ENCODE measurements around the gene RBM38. TPM values are rescaled to one million over a fixed set of nuclear protein-coding genes. Genes with fewer than 3 reads are reported as not detected.

The RBM38 gene
- total RNA-seq, 1 experiment from 2014 or later = 39.9 TPM

DNA sequence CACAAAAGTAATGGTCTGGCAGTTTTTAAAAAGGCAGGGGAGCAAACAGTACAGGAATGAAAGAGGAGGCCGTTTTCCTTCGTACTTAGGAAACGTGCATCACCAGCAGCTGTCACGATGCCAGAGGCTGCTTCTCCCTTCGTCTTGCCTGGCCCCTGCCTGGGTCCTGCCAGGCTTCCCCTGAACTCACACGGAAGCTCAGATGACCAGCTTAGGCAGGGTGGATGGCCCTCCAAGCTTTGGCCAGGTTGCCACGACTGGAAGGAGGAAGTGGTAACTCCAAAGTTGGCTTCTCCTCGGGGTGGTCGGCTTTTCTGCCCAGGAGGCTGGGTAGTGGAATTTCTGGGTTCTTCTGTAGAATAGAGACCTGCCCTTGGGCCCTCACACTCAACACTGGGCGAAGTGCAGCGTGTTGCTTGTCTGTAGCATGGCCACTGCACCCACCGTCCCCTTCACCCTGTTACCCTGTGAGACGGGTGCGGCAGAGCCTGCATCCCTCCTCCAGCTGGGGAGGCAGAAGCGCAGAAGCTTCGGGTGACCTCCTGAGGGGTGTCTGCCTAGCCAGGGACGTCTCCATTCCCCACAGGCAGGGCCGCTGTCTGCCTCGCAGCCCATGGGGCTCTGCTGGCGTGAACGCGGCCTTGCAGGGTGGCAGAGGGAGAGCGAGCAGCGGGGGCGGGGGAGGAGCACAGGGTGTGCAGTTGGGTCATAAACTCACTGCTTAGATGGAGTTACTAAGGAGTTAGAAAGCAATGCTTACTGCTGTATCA, 18.4 kb upstream of the RBM38 start:
- H3K27me3 ChIP-seq (ENCODE audit: control insufficient read depth, insufficient read depth, low read length) = no peaks in the 10 kb centered on the region
- H3K9me3 ChIP-seq (ENCODE audit: control insufficient read depth, insufficient read depth, low read depth, low read length) = no peaks in the 10 kb centered on the region
- DNase-seq (ENCODE audit: low read depth, low spot score) (no peak), ATAC-seq (no peak)
- intact Hi-C loops (cut with micrococcal nuclease; ENCODE audit: unreplicated experiment) (no loop called here), in situ Hi-C loops (cut with HindIII; ENCODE audit: low pct_unique_long_range_greater_than_20kb, low sequenced_read_pairs) (no loop called here)
- no peaks in the 10 kb centered on the region for H3K4me1 ChIP-seq (ENCODE audit: control insufficient read depth, insufficient read depth, low read length)
- ChIA-PET CTCF (no interaction called here), POLR2A (no interaction called here)
- peaks cover 31% of the 10 kb centered on the region for H3K36me3 ChIP-seq (ENCODE audit: control insufficient read depth, insufficient read depth, low read length)
- BruUV-seq (replicated peaks) = no TSS peak
- TF ChIP-seq, protein P1, sequence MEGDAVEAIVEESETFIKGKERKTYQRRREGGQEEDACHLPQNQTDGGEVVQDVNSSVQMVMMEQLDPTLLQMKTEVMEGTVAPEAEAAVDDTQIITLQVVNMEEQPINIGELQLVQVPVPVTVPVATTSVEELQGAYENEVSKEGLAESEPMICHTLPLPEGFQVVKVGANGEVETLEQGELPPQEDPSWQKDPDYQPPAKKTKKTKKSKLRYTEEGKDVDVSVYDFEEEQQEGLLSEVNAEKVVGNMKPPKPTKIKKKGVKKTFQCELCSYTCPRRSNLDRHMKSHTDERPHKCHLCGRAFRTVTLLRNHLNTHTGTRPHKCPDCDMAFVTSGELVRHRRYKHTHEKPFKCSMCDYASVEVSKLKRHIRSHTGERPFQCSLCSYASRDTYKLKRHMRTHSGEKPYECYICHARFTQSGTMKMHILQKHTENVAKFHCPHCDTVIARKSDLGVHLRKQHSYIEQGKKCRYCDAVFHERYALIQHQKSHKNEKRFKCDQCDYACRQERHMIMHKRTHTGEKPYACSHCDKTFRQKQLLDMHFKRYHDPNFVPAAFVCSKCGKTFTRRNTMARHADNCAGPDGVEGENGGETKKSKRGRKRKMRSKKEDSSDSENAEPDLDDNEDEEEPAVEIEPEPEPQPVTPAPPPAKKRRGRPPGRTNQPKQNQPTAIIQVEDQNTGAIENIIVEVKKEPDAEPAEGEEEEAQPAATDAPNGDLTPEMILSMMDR (IDR thresholded peaks at IDR 0.05) = no peak
- TF ChIP-seq TCF7L2 (IDR thresholded peaks at IDR 0.05; ENCODE audit: low read depth, low read length) (no peak), SIN3A (IDR thresholded peaks at IDR 0.05; ENCODE audit: borderline replicate concordance, insufficient read depth, low read depth, low read length) (no peak), POLR2AphosphoS5 (IDR thresholded peaks at IDR 0.05; ENCODE audit: low read depth, low read length) (no peak), REST (IDR thresholded peaks at IDR 0.05; ENCODE audit: insufficient read depth in 1 of 2, low read depth in 2 of 2, low read length in 1 of 2) (no peak)
- no peak overlapping the region for H3K27ac ChIP-seq (ENCODE audit: low read length)
- H3K4me3 ChIP-seq (ENCODE audit: low read depth in 2 of 2, low read length in 2 of 2) = no peak overlapping the region

DNA sequence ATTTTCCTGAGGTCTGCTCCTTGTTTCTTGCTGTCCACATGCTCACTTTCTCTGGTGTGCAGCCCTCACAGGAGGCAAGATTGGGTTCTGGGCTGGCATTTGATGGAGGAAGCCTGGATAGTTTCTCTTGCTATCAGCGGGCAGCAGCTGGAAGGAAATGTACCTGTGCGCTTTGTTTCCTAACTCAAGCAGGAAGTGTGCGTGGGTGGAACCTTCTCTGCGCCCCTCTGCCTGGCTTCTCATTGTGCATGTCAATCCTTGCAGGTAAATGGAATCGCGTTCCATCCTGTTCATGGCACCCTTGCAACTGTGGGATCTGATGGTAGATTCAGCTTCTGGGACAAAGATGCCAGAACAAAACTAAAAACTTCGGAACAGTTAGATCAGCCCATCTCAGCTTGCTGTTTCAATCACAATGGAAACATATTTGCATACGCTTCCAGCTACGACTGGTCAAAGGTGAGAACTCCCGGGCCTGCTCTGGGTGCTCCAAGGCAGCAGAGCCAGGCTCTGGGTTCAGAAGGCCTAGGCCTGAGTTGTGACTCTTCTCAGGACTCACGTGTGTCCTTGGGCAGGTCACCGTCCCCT, 16.8 kb upstream of the RBM38 start:
- TF ChIP-seq TCF7L2 (IDR thresholded peaks at IDR 0.05; ENCODE audit: low read depth, low read length) (no peak), POLR2AphosphoS5 (IDR thresholded peaks at IDR 0.05; ENCODE audit: low read depth, low read length) (no peak), REST (IDR thresholded peaks at IDR 0.05; ENCODE audit: insufficient read depth in 1 of 2, low read depth in 2 of 2, low read length in 1 of 2) (no peak)

More for the DNA sequence above, 16.8 kb upstream of the RBM38 start:
- ChIA-PET POLR2A (no interaction called here), CTCF (no interaction called here)
- no peaks in the 10 kb centered on the region for H3K9me3 ChIP-seq (ENCODE audit: control insufficient read depth, insufficient read depth, low read depth, low read length)
- no peak for DNase-seq (ENCODE audit: low read depth, low spot score)
- no peaks in the 10 kb centered on the region for H3K27me3 ChIP-seq (ENCODE audit: control insufficient read depth, insufficient read depth, low read length)
- no peak overlapping the region for H3K27ac ChIP-seq (ENCODE audit: low read length)
- intact Hi-C loops (cut with micrococcal nuclease; ENCODE audit: unreplicated experiment) = no loop called here
- H3K4me3 ChIP-seq (ENCODE audit: low read depth in 2 of 2, low read length in 2 of 2) = no peak overlapping the region
- H3K36me3 ChIP-seq (ENCODE audit: control insufficient read depth, insufficient read depth, low read length) = peaks cover 19% of the 10 kb centered on the region
- no peaks in the 10 kb centered on the region for H3K4me1 ChIP-seq (ENCODE audit: control insufficient read depth, insufficient read depth, low read length)
- no peak for ATAC-seq
- in situ Hi-C loops (cut with HindIII; ENCODE audit: low pct_unique_long_range_greater_than_20kb, low sequenced_read_pairs) = no loop called here
- no TSS peak for BruUV-seq (replicated peaks)

All from Panc1 (cell line).